Mucosa of descending colon (tissue), 3 donors: ENCODE results near the gene CBX2. TPM values are rescaled to one million over a fixed set of nuclear protein-coding genes. Genes with fewer than 3 reads are reported as not detected.
A peak's percentile ranks its signal among the peaks of the same experiment; 100 is the strongest.

Source experiments
- ATAC-seq: fragments of 200-7000 bp; cut with Tn5 transposase; one replicate; pipeline ENCODE4 v1.9.1; 2020; ENCODE audit warnings: mild to moderate bottlenecking, moderate library complexity
- DNase-seq, 3 donors: peaks; one replicate each; pipeline ENCODE4 v3.0.0-alpha.2; 2020
- H3K36me3 ChIP-seq: fragments of 200-600 bp; one replicate; pipeline ENCODE4 v1.8.0; 2021; ENCODE audit warnings: low read depth, mild to moderate bottlenecking
- H3K4me1 ChIP-seq: fragments of 200-600 bp; one replicate; pipeline ENCODE4 v1.8.0; 2021; ENCODE audit warnings: low read depth, mild to moderate bottlenecking
- H3K4me3 ChIP-seq: fragments of 200-600 bp; one replicate; pipeline ENCODE4 v1.8.0; 2021; ENCODE audit warnings: mild to moderate bottlenecking
- H3K9me3 ChIP-seq: fragments of 200-600 bp; one replicate; pipeline ENCODE4 v1.8.0; 2021; ENCODE audit warnings: mild to moderate bottlenecking
- intact Hi-C, 2 donors: fragments of 100-400 bp; cut with DNase I in 1 of 2; cut with micrococcal nuclease in 1 of 2; formaldehyde crosslinking; loops; one replicate each; pipeline versions ENCODE4 v1.11.0 to v1.11.1; 2022; cut with DNase I, micrococcal nuclease
- total RNA-seq, 3 donors: library from RNA; stranded (reverse); fragmentation: NEBNext Ultra II Directional in 2 of 3; extraction: Animal tissue kit (Norgen Biotek cat#: 25700) in 2 of 3; gene quantifications; one replicate each; pipeline versions ENCODE4 v1.2.1 to v1.2.4, GENCODE V29; 2021 to 2023
- TF ChIP-seq, protein P1 (sequence below): fragments of 200-600 bp; IDR thresholded peaks from one replicate; pipeline ENCODE4 v1.8.0; 2022; ENCODE audit warnings: antibody characterized with exemption, mild to moderate bottlenecking
- donor health status: DM: no; HTN: no; CAD: no; lungs with moderate emphysema.
- donor health status: DM: no; HTN: no; CAD: no.
- donor health status: DM: no; HTN: yes; CAD: no.

CBX2 gene
- total RNA-seq, 3 donors from 2014 or later = 0.14 to 1.5 (median 0.76) TPM

- DNase-seq = peak in 1 of 3 donors; percentile 12
- TF ChIP-seq, protein P1, sequence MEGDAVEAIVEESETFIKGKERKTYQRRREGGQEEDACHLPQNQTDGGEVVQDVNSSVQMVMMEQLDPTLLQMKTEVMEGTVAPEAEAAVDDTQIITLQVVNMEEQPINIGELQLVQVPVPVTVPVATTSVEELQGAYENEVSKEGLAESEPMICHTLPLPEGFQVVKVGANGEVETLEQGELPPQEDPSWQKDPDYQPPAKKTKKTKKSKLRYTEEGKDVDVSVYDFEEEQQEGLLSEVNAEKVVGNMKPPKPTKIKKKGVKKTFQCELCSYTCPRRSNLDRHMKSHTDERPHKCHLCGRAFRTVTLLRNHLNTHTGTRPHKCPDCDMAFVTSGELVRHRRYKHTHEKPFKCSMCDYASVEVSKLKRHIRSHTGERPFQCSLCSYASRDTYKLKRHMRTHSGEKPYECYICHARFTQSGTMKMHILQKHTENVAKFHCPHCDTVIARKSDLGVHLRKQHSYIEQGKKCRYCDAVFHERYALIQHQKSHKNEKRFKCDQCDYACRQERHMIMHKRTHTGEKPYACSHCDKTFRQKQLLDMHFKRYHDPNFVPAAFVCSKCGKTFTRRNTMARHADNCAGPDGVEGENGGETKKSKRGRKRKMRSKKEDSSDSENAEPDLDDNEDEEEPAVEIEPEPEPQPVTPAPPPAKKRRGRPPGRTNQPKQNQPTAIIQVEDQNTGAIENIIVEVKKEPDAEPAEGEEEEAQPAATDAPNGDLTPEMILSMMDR = no peak
- H3K36me3 ChIP-seq = no peaks in the 10 kb centered on the region
- intact Hi-C loops = no loop called here
- H3K4me1 ChIP-seq = peaks cover 8% of the 10 kb centered on the region
- no peak for ATAC-seq
- H3K4me3 ChIP-seq = no peak overlapping the region
- H3K9me3 ChIP-seq = no peaks in the 10 kb centered on the region
Observed at GRCh38 chr17:79745641-79746105, 32.3 kb upstream of the CBX2 start.

DNA sequence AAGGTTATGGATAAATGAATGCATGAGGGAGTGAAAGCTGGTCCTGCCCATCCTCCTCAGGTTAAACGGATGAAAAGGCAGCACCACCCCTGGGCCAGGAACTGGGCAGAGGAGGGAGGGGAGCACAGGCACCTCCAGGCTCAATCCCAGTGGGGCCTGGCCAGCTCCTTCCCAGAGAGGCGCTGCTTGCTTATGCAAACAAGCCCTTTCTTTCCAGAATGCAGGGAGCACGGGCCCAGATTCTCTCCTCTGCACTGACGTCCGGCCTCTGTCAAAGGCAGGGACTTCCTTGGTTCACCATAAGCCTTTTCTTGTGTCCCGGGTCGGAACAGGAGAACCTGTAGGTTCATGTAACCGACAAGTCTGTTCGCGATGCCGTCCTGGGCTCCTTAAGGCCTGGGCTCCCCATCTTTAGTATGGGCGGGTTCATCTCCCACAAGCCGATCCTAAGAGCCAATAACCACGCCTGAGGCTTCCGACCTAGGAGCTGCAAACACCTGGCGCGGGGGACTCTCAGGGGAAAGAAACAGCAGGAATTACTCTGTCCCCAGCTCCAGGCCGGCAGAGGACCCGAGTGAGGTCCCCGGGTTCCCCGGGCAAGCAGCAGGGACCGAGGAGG is 30.9 kb upstream of the CBX2 start:
- no peak overlapping the region for H3K4me3 ChIP-seq
- TF ChIP-seq, protein P1 = no peak
- intact Hi-C loops = no loop called here
- no peaks in the 10 kb centered on the region for H3K36me3 ChIP-seq
- no peaks in the 10 kb centered on the region for H3K9me3 ChIP-seq
- DNase-seq (no peak), ATAC-seq (no peak)
- H3K4me1 ChIP-seq = peaks cover 3% of the 10 kb centered on the region

- ATAC-seq = no peak
- TF ChIP-seq, protein P1 = no peak
Observed at GRCh38 chr17:79747508-79748294, 30.2 kb upstream of the CBX2 start.

GRCh38 chr17:79748295-79749099 is 29.5 kb upstream of the CBX2 start:
- no peaks in the 10 kb centered on the region for H3K9me3 ChIP-seq
- no peaks in the 10 kb centered on the region for H3K36me3 ChIP-seq
- TF ChIP-seq, protein P1 = no peak
- peak in 1 of 3 donors; percentile 25 for DNase-seq
- intact Hi-C loops = no loop called here
- H3K4me3 ChIP-seq = no peak overlapping the region
- H3K4me1 ChIP-seq = no peaks in the 10 kb centered on the region
- ATAC-seq = no peak

More at GRCh38 chr17:79747508-79748294, 30.2 kb upstream of the CBX2 start:
- Histone ChIP-seq H3K4me1 (no peaks in the 10 kb centered on the region), H3K36me3 (no peaks in the 10 kb centered on the region), H3K4me3 (no peak overlapping the region), H3K9me3 (no peaks in the 10 kb centered on the region)
- DNase-seq = peak in 1 of 3 donors; percentile 40
- intact Hi-C loops = no loop called here

GRCh38 chr17:79749156-79749815 is 28.7 kb upstream of the CBX2 start:
- ATAC-seq (no peak), DNase-seq (no peak)
- H3K4me3 ChIP-seq = no peak overlapping the region
- H3K4me1 ChIP-seq = no peaks in the 10 kb centered on the region
- TF ChIP-seq, protein P1 = no peak
- no peaks in the 10 kb centered on the region for H3K36me3 ChIP-seq
- no peaks in the 10 kb centered on the region for H3K9me3 ChIP-seq
- intact Hi-C loops = no loop called here
